Inflammatory macrophage (primary cell): ENCODE data around the gene AMH.
A peak's percentile ranks its signal among the peaks of the same experiment; 100 is the strongest.

Experiments
- DNase-seq, 2 donors: peaks; one replicate each; pipeline ENCODE4 v3.0.0-alpha.2; 2020 to 2022

AMH gene

GRCh38 chr19:2249880-2250765, 1.0 kb downstream of the AMH start:
- DNase-seq: no peak

- no peak for DNase-seq
Measured at GRCh38 chr19:2250766-2251105, 1.6 kb downstream of the AMH start.

DNA sequence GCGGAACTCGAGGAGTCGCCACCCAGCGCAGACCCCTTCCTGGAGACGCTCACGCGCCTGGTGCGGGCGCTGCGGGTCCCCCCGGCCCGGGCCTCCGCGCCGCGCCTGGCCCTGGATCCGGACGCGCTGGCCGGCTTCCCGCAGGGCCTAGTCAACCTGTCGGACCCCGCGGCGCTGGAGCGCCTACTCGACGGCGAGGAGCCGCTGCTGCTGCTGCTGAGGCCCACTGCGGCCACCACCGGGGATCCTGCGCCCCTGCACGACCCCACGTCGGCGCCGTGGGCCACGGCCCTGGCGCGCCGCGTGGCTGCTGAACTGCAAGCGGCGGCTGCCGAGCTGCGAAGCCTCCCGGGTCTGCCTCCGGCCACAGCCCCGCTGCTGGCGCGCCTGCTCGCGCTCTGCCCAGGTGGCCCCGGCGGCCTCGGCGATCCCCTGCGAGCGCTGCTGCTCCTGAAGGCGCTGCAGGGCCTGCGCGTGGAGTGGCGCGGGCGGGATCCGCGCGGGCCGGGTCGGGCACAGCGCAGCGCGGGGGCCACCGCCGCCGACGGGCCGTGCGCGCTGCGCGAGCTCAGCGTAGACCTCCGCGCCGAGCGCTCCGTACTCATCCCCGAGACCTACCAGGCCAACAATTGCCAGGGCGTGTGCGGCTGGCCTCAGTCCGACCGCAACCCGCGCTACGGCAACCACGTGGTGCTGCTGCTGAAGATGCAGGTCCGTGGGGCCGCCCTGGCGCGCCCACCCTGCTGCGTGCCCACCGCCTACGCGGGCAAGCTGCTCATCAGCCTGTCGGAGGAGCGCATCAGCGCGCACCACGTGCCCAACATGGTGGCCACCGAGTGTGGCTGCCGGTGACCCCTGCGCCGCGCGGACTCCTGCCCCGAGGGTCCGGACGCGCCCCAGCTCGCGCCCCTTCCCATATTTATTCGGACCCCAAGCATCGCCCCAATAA, 2.3 kb downstream of the AMH start:
- DNase-seq: no peak

DNA sequence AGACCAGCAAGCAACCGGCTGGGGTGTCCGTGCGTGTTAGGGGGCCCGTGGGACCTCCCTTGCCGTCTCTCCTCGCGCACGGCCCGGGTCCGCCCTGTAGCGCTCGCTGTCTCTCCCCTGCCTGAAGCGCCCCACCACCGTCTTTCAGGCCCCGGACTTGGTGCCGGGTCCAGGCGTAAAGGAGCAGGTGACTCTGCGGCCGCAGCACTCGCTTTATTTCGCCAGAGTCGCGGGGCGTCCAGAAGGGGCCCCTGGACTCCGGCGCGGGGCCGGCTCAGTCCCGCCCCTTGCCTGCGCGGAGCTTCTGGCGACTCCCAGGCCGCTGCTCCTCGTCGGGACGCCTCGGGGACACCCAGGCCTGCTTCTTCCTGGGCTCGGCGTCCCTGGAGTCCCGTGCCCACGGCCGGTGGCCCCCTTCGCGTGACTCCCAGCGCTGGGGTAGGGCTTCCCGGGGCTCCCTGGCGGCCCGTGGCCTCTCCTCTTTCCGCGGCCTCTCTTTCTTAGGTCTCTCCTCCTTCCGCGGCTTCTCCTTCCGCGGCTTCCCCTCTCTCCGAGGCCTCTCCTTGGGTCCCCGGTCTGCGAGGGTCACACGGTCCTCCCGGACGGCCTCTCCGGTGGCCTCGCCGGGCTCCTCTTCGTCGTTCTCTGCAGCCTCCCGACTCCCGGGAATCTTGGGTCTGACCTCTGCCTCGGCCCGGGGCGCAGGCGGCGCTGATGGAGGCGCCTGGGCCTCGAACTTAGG, 3.1 kb downstream of the AMH start:
- DNase-seq: no peak

GRCh38 chr19:2252797-2253105, 3.6 kb downstream of the AMH start:
- no peak for DNase-seq

DNA sequence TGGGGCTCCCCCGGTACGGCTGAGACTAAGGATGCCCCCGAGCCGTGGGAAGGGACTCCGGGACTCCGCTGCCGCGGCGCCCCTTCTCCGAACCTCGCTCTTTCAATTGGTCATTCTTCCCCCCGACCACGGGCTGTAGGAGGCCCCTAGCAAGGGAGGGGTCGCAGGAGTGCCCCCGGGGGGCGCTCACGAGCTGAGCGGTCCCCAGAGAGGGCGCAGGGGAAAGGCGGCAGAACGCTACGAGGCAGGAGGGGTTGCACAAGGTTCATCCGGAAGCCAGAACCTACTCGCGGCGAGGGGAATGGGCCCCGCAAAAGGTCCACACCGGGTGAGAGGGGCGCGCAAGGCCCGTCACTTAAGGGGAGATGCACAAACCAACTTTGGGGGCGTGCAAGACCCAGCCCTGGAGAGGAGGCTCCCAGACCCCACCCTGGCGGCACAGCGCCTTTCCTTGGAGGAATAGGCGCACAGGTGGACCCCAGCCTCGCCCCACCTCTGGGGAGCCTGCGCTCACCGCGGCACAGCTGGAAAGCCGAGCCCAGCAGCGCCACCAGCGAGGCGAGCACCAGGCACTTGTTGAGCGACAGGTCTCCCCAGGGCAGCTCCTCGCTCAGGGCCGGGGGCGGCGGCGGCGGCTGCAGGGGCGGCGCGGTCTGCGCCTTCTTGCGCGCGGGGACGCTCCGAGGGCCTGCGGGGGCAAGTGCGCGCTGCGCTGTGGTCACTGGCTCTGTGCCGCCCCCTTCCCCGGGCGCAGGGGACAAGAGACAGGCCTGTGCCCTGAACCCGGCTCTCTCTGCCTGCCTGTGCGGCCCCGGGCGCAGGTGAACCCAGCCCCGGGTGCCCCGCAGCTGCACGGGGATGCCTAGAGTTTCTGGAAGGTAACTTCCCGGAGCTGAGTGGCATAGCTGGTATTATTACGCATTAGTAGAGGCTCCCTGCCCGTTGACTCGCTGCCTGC, 4.3 kb downstream of the AMH start:
- DNase-seq: no peak

GRCh38 chr19:2254064-2254872, 5.1 kb downstream of the AMH start:
- no peak for DNase-seq

- no peak for DNase-seq
Measured at GRCh38 chr19:2255112-2255845, 6.2 kb downstream of the AMH start.

- no peak for DNase-seq
Measured at GRCh38 chr19:2255982-2256685, 7.0 kb downstream of the AMH start, which contains the start of gene JSRP1. TSS of gene JSRP1 (minus strand) at chr19:2256417. CDS start at chr19:2255314, 1,103 bp downstream.

DNA sequence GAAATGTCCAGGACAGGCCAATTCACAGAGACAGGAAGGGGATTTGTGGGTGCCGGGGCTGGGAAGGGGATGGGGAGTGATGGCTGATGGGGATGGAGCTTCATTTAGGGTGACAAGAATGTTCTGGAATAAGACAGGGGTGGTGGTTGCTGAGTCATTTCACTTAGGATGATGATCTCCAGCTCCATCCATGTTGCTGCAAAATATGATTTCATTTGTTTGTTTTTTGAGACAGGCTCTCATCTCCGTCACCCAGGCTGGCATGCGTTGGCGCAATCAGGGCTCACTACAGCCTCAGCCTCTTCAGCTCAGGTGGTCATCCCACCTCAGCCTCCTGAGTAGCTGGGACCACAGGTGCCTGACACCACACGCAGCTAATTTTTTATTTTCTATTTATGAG, 10.2 kb downstream of the AMH start:
- no peak for DNase-seq

GRCh38 chr19:2260341-2260805, 11.2 kb downstream of the AMH start:
- DNase-seq: peak in 1 of 2 donors; percentile 3

DNA sequence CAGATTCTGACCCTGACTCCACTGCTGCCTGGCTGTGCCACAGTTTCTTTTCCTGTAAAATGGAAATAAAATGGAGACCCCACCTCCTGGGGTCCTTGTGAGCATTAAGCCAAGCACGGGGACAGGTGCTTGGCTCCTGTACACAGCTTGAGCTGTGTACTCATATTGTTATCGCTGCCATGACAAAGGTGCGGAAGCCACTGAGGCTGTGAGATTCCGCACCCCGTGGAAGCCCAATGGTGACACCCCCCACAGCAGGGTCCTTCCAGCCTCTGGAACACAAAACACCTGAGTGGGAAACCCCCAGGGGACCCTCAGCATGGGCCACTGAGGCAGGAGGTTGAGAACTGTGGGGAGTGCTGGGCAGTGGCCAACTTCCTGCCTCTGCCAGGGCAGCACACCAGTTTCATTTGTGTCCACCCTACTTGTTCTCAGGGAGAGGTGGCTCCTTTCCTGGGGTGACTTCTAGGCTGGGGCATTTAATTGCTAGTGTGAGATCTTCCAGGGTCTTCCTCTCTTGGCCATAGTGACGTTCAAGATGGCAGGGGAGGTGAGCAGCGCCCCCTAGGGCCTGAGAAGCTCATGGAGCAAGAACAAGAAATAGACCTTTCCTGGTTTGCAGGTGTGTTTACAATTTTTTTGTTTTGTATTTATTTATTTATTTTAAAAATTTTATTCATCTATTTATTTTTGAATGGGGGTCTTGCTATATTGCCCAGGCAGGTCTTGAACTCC, 12.5 kb downstream of the AMH start:
- DNase-seq: peak in 1 of 2 donors; percentile 60

- DNase-seq: peak; percentile 85 to 93
Measured at GRCh38 chr19:2266183-2266993, 17.3 kb downstream of the AMH start.

- no peak for DNase-seq
Measured at GRCh38 chr19:2268480-2268830, 19.3 kb downstream of the AMH start.

DNA sequence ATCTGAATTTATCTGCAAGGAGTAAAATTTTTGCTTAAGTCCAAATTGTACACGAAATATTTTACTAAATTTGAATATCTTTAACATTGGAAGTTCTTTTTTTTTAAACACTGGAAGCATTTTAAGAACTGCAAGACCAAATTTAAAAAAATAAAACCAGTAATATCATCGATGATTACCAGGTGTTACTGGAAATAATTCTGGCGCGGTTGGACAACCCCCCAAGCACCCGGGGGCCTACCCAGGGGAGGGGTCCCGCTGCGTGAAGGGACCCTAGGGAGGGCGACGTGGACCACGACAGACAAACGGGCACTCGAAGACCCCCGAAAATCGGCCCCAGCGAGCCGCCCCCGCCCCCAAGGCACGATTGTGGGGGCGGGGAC, 19.7 kb downstream of the AMH start:
- no peak for DNase-seq

GRCh38 chr19:2269244-2270156, 20.4 kb downstream of the AMH start:
- DNase-seq: peak; percentile 97 to 98

DNA sequence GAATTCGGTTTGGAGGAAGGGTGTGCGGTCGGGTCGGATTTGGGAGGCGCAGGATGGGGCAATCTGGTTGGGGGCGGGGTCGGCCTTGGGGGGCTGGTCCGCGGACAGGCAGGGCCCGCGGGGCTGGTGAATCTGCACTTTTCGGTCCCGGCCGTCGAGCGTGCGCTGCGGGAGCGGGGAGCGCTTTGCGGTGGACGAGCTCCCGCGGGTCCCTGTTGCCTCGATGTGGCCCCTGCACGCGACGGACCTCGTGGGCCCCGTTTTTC, 21.0 kb downstream of the AMH start:
- DNase-seq: peak; percentile 46 to 53
